Hematopoietic multipotent progenitor cell treated with erythropoietin and hydrocortisone succinate and interleukin-3 and kit ligand, for 8 days (in vitro differentiated cells): ENCODE results near the gene UNCX.

Experiments used
- DNase-seq: peaks from one replicate; pipeline ENCODE4 v3.0.0-alpha.2; 2015

UNCX gene

DNA sequence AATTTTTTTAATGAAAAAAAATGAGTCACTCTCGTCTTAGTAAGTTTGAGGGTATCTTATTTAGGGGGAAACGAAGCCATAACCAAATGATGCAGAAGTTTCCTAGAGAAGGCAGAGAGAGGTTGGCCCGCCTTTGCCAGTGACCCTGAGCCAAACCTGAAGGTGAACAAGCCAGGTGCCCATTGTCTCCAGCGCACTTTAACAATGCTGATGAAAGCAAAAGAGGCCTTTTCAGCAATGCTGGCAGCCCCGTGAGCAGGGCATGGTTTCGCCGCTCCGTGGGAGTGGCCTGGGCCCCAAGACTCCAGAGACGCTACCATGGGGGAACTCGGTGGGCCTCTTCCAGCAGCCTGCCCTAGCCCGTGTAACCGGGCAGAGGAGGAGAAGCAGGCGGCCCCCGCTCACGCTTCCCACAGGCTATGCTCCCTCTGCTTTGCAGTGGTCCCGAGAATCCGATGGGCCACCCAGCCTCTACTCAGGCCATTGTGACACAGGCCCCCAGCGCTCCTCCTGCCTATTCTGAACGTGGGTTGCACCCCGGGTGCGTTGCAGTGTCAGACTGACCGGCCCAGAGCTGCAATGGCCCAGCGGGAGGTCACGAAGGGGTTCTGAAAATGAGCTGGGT is 14.0 kb upstream of the UNCX start:
- no peak for DNase-seq

DNA sequence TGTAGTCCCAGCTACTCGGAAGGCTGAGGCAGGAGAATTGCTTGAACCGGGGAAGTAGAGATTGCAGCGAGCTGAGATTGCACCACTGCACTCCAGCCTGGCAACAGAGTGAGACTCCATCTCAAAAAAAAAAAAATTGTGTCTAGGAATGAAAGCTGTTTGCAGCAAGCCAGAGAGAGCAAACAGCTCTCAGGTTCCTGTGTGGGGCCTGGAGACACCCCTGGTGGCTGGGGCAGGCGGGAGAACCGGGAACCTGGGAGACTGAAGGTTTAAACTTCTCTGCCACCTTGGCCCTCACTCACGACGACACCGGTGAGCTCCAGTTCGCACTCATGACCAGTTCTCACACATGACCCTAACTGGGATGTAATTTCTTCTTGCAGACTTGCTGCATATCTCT is 13.2 kb upstream of the UNCX start:
- DNase-seq = no peak

DNA sequence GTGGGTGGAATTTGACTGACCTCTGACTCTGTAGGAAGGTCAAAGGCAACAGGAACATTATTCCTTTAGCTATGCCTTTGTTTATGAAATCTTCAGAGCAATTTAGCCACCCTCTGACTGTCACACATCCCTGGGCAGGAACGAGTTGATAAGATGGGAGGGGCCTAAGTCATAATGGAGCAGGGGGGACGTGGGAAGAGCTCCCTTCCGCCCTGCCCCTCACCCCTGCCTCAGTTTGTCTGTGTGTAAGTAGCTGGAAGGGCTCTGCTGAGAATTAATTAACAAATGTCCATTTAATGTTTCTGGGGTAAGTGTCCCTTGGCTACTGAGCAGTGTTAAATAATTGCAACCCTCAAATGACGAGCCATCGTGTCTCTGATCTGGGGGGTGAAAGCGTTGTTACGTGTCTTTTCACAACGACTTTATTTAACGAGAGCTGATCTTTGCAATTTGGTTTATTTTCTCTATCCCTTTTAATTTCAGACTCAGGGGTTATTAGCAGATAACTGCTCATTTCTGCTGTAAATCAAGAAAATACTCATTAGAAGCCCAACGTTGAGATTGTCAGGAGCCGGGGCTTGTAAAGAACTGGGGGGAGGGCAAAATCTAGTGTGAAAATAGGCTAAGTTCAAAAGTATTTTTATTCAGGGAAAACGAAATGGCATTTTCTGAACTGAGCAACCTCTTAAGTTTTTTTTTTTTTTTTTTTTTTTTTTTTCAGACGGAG is 12.5 kb upstream of the UNCX start:
- no peak for DNase-seq

DNA sequence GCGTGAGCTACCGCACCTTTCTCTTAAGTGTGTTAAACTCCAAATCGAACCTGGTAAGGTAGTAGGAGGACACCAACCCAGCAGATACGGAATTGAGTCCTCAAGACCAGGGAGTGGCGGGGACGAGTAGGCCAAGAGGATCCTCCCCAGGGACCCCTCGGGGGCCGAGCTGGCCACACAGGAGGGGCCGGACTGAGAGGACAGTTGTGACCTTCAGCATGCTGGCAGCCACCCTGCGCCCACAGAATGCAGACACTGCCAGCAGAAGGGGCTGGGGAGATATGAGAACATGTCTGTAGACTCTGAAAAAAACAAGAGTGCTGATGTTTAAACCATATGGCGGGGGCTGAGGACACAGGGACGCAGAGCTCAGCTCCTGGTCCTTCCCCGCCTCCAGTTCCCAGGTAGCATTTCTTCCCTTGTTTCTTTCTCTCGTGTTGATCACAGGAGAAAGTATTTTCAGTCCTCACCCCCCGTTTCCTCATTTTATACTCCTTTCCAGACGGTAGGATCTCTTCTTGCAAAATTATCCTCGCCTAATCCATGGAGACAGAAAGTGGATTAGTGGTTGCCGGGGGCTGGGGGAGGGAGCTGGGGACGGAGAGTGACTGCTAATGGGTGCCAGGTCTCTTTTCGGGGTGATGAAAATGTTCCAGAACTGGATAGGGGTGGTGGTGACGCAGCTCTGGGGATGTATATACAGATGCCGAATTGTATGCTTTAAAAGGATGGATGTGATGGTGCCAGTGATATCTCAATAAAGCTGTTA is 11.5 kb upstream of the UNCX start:
- no peak for DNase-seq

DNA sequence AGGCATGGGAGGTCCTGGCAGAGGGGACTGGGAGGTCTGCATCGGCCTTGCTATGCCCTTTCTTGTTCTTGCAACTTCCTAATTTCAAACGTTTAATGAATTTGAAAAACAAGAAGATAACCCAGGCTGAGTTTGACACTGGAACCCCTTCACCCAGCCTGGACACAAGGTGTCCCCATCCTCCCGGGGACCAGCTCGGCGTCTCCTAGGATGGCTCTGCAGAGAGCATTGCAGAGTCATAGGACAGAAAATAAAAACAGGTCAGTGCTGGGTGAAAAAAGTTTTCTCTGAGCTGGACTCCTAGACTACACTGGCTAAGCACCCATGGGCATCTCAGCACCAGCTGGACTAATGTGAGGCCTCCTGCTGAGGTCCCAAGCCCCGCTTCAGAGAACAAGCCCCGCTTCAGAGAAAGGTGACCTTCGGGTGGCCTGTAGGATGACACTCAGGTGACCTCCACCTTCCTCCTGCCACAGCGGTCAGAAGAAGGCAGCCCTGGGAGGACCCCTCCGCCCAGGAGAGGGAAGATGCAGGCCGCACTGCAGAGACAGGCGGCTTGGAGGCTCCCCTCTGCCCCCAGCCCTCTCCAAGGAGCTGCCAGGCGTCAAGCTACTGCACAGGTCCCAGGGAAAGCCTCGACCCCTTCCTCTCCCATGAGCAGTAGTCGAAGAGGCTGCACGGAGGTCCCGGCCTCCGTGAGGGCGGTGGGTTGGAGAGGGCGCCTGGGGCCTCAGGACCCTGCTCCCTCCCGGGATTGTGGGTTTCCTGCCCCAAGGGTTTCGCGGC is 9.3 kb upstream of the UNCX start:
- peak; percentile 30 for DNase-seq

DNA sequence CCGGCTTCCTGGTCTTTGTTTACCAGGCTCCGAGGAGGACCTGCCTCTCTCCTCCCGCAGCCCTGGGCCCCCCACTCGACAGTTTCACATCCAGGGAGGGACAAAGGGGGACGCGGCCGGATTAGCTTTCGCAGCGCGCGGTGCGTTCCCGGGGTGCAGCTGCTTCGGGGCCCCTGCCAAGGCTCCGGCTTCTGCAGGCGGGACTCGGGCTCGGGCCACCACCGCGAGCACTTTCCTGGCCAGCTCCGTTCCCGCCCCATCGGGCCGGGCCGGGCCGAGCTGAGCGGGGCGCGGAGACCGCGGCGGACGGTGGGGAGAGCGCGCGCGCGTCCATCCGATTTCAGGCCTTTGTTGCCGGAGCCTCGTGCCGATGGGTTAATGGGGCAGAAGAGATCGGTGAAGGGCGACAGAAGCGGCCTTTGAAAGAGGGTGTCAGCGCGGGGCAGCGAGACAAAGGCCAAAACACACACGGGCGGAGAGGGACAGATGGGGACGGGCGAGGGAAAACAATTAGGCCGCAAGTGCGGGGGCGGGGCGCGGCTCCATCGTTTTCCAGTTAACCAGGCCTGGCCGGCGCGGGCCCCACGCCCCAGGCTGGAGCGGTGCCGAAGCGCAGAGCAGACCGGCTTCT is 8.5 kb upstream of the UNCX start:
- DNase-seq = no peak

DNA sequence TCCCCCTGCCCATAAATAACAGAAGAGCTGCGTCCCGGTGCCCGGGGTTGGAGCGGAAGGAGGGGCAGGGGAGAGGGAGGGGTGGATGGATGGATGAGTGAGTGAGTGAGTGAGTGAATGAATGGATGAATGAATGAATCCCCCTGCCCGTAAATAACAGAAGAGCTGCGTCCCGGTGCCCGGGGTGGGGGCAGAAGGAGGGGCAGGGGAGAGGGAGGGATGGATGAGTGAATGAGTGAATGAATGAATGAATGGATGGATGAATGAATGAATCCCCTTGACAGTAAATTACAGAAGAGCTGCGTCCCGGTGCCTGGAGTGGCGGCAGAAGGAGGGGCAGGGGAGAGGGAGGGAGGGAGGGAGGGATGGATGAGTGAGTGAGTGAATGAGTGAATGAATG is 7.6 kb upstream of the UNCX start:
- DNase-seq = no peak

DNA sequence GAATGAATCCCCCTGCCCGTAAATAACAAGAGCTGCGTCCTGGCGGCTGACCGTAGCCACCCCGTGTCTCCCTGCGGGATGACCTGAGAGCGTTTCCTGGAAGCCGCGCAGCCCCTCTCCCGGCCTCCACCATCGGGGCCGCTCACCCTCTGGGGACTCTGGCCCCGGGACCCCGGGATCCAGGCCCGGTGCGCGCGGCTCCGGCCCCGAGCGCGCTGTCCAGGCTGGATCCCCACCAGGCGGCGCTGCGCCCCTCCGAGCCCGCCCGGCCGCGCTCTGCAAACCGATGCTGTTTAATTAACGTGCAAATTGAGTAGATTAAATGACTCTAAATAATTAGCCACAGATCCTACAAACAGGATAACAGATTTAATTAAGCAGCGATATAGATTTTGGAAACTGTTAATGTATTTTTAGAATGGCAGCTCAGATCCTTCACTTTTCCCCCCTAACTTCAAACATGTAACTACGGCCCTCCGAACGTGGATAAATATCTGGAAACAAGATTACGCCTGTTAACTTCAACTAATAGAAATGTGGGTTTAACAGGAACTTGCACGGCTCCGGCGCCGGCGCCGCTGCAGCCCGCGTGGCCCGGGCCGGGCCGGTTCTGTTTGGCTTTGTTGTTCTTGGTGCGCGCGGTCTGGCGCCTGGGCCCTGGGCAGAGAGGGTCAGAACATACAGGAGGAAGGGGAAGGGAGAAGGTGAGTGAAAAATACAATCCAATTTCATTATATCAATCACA is 7.1 kb upstream of the UNCX start:
- DNase-seq = peak; percentile 19

DNA sequence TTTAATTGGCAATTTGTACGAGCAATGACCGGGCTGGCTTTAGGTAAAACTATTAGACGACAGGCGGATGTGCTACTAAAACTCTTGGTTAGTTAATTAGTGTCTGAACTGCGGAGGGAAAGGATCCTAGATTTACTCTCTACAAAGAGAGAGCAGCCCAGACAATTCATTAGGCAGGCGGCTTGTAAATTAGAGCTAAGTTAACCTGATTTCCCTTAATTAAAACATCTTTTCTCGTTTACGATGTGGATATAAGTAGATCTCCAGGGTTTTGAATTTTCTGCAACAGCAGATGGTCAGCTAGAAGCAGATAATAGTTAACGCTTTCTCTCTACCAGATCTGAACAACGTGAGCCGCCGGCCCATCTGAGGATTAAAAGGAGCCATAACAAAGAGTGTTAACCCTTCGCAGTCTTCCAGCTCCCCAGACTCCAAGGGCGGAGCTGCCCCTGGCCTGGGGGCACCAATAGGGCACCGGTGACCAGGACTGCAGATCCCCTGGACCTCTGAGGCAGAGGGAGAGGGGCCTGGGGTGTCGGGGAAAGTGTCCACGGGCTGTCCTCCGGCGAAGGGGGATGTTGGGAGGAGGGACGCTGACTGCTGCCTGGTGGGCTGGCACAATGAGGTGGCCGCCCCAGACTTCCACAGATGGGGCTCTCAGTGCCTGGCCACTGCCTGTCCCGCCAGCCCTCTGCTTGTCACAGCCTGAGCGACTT is 6.3 kb upstream of the UNCX start:
- no peak for DNase-seq

DNA sequence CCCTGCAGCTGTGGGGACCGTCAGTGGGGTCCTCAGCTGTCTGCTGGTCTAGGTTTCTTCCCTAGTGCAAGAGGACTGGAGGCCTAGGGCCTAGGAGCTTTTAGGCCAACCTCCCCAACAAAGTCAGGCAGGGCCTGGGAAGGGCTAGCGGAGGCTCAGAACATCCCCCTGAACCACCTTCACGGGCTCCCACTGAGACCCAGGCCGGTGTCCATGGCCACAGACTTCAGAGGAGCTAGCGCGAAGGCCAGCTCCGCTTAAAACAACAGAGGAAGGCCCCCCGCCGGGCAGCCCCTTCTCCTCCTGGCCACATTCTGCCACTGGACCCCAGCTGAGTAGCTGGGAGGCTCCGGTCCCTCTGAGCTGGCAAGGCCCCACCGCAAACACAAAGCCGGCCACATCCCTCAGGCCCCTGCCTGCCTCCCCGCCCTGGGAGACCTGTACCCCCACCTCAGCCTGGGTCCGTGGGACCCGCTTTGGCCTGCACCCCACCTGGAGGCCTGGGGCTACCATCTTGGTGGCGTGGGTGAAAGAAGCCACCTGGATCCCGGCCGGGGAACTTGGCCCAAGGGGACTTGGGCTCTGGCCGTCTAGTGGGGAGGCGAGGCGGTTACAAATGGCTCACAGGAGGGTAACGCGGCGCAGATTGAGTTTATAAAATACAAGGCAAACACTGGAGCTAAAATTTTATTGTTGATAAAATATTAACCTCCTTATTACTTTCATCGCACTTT is 5.4 kb upstream of the UNCX start:
- no peak for DNase-seq

DNA sequence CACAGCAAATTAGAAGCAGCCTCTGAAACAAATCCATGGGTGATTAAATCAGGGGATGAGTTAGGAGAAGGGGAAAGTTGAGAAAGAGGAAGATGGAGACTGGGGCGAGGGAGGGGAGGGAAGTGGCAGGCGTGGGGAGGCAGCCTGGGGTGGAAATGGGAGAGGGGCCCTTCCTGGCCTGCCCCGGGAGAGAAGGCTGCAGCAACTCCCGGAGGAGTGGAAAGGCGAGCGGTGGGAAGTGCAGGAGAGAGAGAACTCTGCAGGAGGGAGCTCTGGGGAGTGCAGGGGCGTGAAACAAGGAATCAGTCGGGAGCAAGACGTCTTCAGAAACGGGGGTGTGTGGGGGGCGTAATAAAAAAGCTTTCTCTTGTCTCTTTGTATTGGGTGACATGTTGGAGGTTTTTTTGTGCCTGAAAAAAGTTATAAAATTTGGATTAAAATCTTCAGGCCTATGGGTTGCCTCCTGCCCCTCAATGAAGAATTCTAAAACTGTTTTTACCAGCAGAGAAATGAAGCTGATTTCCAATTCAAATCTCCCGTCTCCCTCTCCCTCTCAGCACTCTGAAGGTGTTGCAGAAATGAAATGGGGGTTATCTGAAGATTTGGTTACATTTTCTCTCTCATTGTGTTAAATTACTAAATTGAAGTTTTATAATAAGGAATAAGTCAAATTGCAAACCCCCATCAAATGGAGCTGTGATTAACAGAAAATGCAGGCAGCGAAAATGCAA is 4.7 kb upstream of the UNCX start:
- DNase-seq = no peak

DNA sequence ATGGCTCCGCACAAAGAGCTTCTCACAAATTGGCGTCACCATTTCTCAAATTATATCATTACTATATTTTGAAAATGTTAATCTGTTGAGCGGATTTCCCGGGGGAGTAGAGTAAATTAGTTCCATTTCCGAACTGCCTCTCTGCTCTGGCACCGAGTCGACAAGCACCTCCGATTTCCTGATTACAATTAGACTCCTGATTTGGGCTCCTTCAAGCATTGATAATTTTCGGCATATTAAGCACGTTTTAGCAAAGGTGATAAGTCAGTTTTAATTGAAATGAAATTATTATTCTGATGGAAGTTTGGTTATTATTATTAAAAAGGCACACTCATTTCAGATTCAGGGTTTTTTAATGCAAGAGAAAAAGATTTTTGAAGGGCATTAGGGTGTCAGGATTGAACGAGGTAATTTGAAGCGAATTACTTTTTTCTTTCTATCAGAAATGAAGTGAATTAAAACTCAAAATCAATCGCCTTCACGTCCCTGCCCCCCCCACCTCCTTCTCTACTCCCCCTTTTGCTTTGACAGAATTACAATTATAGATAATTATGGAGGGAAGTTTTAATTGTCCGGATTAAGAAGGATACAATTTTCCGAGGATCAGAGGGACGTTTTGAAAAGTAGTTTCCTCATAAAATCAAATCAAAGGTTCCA is 4.0 kb upstream of the UNCX start:
- DNase-seq = no peak

DNA sequence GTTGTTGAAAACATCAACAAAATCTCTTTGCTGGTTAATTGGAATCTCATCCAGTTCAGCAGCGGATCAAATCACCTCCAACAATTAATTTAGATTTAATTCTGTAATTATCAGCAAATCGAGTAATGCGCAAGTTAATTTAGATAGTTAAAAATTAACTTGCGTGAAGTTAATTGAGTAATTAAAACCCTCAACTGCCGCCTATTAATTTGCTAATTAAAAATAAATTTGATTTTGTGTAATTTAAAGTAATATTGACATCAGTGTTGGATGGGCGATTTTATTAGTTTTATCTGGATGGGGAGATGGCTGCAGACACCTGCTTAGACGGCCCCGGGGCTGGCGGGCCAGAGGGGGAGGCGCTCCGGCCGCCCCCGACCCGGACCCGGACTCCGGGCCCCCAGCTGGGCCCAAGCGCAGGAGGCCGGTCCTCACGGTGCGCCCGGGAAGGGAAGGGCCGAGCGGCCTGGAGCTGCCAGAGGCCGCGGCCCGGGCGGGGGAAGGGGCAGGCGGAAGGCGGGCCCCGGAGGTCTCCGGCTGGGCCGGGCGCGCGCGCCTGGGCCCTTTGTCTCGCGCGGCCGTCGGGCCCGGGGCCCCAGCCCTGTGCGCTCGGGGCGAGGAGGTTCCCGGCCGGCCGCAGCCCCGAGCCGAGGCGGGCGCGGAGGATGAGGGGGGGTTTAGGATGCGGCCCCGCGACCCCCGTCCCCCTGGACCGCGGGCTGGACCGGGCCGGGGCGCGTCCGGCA is 3.3 kb upstream of the UNCX start:
- no peak for DNase-seq

DNA sequence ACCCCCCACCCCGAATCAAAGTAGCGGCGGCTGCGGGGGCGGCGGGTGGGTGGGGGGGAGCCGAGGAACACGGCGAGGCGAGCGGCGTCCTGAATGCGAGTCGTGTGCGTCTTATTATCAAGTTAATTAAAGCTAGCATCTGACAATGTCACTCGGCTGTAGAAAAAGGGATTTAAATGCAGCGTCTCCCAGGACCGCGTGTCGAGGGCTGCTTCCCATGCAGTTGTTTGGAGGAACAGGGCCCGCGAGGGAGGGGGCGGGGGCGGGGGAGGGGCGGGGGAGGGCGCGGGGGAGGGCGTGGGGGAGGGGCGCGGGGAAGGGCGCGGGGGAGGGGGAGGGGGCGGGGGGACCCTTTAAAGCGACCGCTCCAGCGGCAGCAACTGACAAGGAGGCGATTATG is 2.7 kb upstream of the UNCX start:
- DNase-seq = no peak

DNA sequence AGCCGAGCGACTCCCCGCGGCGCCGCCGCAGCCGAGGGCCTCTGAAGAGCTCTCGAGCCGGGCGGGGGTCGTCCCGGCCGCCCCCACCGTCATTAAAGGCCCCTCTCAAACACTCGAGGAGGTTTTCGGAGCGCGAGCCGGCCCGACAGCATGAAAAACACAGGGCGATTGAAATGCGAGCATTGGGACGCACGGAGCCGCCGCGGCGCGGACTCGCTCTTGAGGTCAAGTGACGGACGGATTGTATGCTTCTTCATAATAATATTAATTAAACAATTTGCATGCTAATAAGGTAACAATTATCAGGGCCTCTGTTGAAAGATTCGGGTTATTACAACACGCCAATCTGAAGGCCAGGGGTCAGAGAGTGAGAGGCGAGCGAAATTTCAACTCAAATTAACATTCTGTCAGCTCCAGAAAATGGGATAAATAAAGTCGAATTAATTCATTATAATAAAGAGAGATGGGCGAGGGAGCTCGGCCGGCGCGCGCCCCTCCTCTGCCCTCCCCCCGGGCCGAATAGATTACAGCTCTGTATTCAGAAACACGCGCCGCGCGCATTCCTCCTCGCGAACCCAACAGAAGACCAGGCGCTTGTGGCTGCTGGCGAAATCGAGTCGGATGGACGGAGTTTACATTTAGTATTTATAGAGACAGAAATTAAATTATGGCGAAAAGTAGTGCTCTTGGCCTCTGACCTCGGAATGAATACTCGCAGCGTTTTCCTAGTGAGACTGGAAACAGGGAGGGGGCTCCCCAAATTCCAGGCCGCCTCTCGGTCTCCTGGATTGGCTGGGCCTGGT is 2.1 kb upstream of the UNCX start:
- DNase-seq = no peak

DNA sequence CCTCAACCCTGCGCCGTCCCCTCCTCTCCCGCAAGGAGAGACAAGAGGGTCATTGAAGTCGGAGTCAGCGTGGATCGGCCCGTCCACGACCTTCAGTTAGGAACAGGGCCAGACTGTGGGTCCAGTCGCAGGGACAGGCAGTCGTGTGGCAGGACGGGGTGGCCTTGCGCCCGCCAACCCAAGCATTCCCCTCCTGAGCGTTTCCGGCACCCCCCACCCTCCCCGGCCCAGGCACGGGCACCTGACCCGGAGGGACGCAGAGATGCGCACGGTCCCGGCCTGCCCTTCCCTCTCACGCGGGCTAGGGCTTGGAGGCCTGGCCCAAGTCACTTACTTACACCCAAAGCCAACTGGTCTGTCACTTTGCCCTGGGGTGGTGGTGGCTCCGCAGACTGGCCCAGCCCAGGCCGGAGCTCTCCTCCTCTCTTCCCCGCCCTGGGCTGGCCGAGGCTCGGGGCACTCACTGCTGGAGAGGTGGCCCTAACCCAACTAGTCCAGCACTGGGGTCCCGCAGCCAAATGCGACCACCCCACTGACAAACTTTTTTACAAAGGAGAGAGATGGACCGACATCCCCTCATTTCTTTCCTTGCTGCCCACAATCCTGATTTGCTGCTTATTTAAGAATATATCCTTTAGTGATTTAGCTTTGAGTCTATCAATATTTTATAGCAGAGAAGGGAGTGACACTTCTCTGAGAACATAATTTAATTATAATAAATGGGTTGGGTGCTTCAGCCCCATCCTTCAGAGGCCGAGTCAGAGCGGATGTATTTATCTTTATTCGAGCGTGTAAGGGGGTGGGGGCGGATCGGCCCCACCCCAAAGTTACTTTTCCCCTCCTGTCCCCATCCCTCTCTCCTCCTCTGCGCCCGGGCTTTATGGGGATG is 1.2 kb upstream of the UNCX start:
- DNase-seq = no peak

DNA sequence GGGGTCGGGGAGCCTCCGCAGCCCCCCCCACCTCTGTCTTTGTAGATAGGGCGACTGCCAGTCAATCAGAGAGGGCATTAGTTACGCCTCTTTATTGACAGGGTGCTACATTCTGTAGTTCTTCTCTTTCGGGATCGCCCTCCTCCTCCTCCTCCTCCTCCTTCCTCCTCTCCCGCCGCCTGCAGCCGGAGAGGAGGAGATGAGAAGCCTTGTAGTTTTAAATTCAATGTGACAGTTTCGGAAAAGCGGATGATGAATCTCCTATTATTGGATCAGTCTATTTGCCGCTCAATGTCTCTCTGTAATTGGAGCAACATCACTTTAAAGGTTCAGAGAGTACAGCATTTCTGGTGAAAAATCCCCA is 587 bp upstream of the UNCX start:
- DNase-seq = no peak
